AG04449 (cell line): ENCODE results near the gene FXYD6.
"Not testable (repeated sequence)": the region's sequence is repeated elsewhere in the genome, so short reads cannot be mapped to it uniquely, and the experiment has no call there.

ENCODE experiments used
- CTCF ChIA-PET: fragments of 350-600 bp; formaldehyde crosslinking; extraction: SDS; loops from one replicate; lab custom pipeline; 2021; ENCODE audit warnings: antibody characterized with exemption; lab: Yijun Ruan, JAX
- POLR2A ChIA-PET: fragments of 400-600, 350-600 bp; formaldehyde crosslinking; extraction: SDS; loops from one replicate; lab custom pipeline; 2020; ENCODE audit warnings: antibody characterized with exemption, inconsistent platforms; lab: Yijun Ruan, JAX
- DNase-seq: peaks from one replicate; pipeline ENCODE4 v3.0.0-alpha.2; 2010; ENCODE audit warnings: low read depth, low spot score
- H3K4me3 ChIP-seq: 2 replicates; pipeline ENCODE4 v1.5.1; 2011; ENCODE audit warnings: low read depth, mild to moderate bottlenecking, control low read depth, low read length
- CTCF ChIP-seq: IDR thresholded peaks from one replicate; pipeline ENCODE4 v1.5.1; 2011; ENCODE audit warnings: mild to moderate bottlenecking, moderate library complexity, low read length, control low read depth, inconsistent platforms; ENCODE audit not compliant: insufficient read depth; ENCODE audit errors: missing control alignments

The FXYD6 gene

DNA sequence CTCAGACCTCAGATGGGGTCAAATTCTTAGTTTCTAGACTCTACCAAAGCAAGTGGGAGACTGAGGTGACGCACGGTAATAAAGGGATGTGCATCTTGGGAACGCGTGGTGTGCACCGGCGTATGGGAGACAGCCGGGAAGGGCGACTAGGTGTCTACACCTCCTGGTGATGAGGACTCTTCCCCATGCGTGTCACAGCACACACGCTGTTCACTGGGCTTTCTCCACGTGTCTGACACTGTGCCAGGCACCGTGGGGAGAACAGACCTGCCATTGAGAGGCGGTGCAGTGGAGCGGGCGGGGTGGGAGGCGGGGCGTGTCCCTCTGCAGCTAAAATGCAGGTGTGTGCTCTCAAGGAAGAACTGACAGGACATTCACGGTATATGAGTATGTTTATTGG, 5.3 kb downstream of the FXYD6 start:
- no peak for TF ChIP-seq CTCF
- no peak overlapping the region for H3K4me3 ChIP-seq
- CTCF ChIA-PET: interaction anchor here (0.9 kb wide), 1 partner anchor 28 kb away, joined by 3 read pairs; no protein-coding TSS in a partner anchor
- no peak for DNase-seq
- POLR2A ChIA-PET: no interaction called here

DNA sequence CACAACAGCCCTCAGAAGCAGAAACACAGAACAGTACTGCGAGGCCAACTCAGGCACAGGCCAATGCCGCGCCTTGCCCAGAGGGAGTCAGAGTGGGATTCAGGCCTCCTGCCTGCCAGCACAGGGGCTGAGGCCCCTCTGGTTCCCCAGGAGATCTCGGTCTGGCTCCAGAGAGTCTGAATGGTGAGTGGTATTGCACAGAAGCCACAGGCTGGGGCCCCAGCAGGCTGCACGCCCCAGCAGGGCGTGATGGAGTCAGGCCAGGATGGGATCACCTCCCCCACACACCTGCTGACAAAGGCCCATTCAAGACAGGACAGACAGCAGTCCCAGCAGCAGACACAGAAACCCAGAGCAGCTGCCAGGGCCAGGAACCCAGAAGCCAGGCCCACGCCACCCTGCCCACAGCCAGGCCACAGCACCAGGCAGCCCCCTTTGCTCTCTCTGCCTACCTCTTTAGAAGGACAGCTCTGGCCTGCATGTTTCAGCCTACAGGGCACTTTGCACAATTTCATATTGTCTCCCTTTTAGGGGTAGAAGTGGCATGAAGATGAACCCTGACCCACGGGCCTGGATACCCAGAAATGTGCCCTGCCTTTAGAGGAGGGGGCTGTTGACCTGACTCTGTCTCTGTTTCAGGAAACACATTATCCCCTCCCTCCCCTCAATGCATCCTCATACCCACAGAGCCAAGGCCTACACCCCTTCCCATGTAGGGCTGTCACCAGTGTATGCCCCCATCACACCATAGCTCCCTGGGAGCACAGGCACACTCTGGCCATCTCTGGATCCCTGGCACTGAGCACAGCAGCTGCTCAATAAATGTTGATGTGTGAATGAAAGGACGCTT, 6.1 kb downstream of the FXYD6 start:
- H3K4me3 ChIP-seq: no peak overlapping the region
- TF ChIP-seq CTCF: no peak
- ChIA-PET CTCF (interaction anchor here (0.9 kb wide), 1 partner anchor 27 kb away, joined by 3 read pairs; no protein-coding TSS in a partner anchor), POLR2A (no interaction called here)
- DNase-seq: no peak

- TF ChIP-seq CTCF: no peak
Observed at GRCh38 chr11:117869604-117870003, 6.9 kb downstream of the FXYD6 start.

DNA sequence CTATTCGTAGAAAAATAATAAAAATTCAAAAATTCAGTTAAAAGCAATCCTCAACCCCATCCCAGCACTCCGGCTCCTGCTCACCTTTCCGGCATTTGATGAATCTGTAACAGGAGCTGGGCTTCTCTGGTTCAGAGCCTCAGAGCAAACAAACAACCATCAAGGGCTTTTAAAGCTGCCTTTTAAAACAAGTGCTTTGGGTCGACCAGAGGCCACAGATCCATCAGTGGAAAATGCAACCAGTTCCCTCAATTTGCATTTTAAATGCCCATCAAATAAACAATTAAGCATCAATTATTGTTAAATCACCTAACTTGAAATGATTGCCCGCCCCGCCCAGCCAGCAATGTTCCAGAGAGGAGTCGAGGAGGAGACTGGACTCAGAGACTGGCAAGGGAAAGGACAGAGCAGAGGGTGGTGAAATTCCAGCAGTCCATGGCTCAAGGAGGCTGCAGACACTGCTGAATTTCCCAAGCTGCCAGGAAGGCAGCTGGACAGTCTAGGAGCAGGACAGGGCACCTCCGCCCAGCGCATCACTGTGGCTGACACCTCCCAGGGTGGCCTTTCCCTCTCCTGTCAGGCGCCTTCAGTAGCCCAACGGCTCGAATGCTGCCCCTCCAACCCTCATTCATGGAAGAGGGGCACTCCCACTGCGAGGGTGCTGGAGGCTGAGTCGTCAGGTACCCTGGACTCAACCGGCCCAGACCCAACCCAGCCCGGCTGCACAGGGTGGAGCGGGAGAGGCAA, 7.5 kb downstream of the FXYD6 start:
- DNase-seq: no peak
- ChIA-PET CTCF (no interaction called here), POLR2A (no interaction called here)
- no peak overlapping the region for H3K4me3 ChIP-seq
- TF ChIP-seq CTCF: no peak

More at GRCh38 chr11:117869604-117870003, 6.9 kb downstream of the FXYD6 start:
- ChIA-PET POLR2A (no interaction called here), CTCF (no interaction called here)
- no peak overlapping the region for H3K4me3 ChIP-seq
- no peak for DNase-seq

GRCh38 chr11:117868088-117868487, 8.4 kb downstream of the FXYD6 start:
- H3K4me3 ChIP-seq: no peak overlapping the region
- POLR2A ChIA-PET: no interaction called here
- no peak for TF ChIP-seq CTCF
- CTCF ChIA-PET: interaction anchor here (1.4 to 2.3 kb wide), 2 partner anchors 24 to 79 kb away, joined by 3 to 8 read pairs; no protein-coding TSS in a partner anchor
- no peak for DNase-seq

GRCh38 chr11:117866526-117866925, 9.9 kb downstream of the FXYD6 start:
- DNase-seq: no peak
- POLR2A ChIA-PET: no interaction called here
- TF ChIP-seq CTCF: no peak
- no peak overlapping the region for H3K4me3 ChIP-seq
- CTCF ChIA-PET: interaction anchor here (2.3 kb wide), 1 partner anchor 22 kb away, joined by 8 read pairs; no protein-coding TSS in a partner anchor

DNA sequence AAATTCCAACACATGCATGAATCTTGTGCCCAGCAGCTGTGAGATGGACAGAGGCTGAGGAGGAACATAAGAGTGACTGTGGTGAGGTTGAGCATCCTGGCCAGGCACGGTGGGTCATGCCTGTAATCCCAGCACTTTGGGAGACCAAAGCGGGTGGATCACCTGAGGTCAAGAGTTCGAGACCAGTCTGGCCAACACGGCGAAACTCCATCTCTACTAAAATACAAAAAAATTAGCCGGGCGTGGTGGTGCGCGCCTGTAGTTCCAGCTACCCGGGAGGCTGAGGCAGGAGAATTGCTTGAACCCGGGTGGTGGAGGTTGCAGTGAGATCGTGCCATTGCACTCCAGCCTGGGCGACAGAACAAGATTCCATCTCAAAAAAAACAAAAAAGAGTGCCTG, 10.9 kb downstream of the FXYD6 start:
- H3K4me3 ChIP-seq, POLR2A ChIA-PET, DNase-seq, CTCF ChIA-PET: not testable (repeated sequence)
